Vagina (tissue), 2 donors: ENCODE measurements around the gene UST. TPM values are rescaled to one million over a fixed set of nuclear protein-coding genes. Genes with fewer than 3 reads are reported as not detected.

Source experiments
- DNase-seq, 2 donors: peaks; one replicate each; pipeline ENCODE4 v3.0.0-alpha.2; 2017; ENCODE audit errors: extremely low spot score in 2 of 2
- H3K27ac ChIP-seq: fragments of 200-600 bp; sonication (generic); one replicate; pipeline ENCODE4 v1.5.1; 2019
- H3K27me3 ChIP-seq: fragments of 200-600 bp; sonication (generic); one replicate; pipeline ENCODE4 v1.5.1; 2019
- H3K36me3 ChIP-seq, 2 donors: fragments of 200-600 bp; sonication (generic); one replicate each; pipeline ENCODE4 v1.5.1; 2017 to 2019
- H3K4me1 ChIP-seq: fragments of 200-600 bp; sonication (generic); one replicate; pipeline ENCODE4 v1.5.1; 2019
- H3K4me3 ChIP-seq, 2 donors: fragments of 200-600 bp; sonication (generic); 1 replicate in 1 of 2; 2 replicates in 1 of 2; pipeline ENCODE4 v1.5.1; 2016 to 2019
- H3K9me3 ChIP-seq: fragments of 200-600 bp; sonication (generic); one replicate; pipeline ENCODE4 v1.5.1; 2019
- POLR2A ChIP-seq, 2 donors: fragments of 450-650 bp; IDR thresholded peaks; one replicate each; pipeline ENCODE4 v1.6.1; 2017; ENCODE audit warnings: antibody characterized with exemption in 2 of 2, mild to moderate bottlenecking in 2 of 2, moderate library complexity in 2 of 2
- POLR2AphosphoS5 ChIP-seq, 2 donors: sonication (generic); formaldehyde crosslinking; IDR thresholded peaks; one replicate each; pipeline ENCODE4 v1.9.0; 2017; ENCODE audit warnings: antibody characterized with exemption in 2 of 2, mild to moderate bottlenecking in 2 of 2, low read depth in 1 of 2; ENCODE audit not compliant: insufficient read depth in 1 of 2
- intact Hi-C: fragments of 100-400 bp; cut with DNase I; formaldehyde crosslinking; loops from one replicate; pipeline ENCODE4 v1.15.1; 2023
- total RNA-seq: library from RNA; depleted of rRNA; stranded (reverse); fragments of >200 nt; gene quantifications from one replicate; pipeline ENCODE4 v1.2.3, GENCODE V29; 2016
- TF ChIP-seq, protein P1 (sequence below), 3 experiments: fragments of 450-650 bp in 2 of 3; fragments of 200-600 bp in 1 of 3; sonication (generic) in 1 of 3; IDR thresholded peaks; one replicate each; pipeline ENCODE4 v1.5.1; 2017 to 2019; ENCODE audit warnings: antibody characterized with exemption in 3 of 3, mild to moderate bottlenecking in 2 of 3, moderate library complexity in 2 of 3

The UST gene
- total RNA-seq, 1 donor from 2014 or later = 14.2 TPM

DNA sequence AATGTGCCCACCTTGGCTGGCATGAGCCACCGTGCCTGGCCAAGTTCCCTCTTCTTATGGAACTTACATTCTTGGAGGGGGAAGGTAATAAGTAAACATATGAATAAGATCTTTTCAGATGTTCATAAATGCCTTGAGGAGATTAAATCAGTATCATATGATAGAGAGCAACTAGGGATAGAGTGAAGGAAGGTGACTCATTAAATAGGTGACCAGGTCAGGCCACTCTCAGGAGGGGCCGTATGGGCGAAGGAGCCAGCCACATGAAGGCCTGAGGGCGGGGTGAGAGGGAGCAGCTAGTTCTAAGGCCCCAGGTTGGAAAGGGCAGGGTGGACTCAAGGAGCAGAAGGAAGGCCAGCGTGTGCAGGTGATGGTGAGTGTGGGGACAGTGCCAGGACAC lies 91.1 kb downstream of the UST start:
- H3K36me3 ChIP-seq = no peaks in the 10 kb centered on the region
- intact Hi-C loops = no loop called here
- H3K4me3 ChIP-seq = no peak overlapping the region
- no peaks in the 10 kb centered on the region for H3K27me3 ChIP-seq
- peaks cover 12% of the 10 kb centered on the region for H3K4me1 ChIP-seq
- no peaks in the 10 kb centered on the region for H3K9me3 ChIP-seq
- no peak overlapping the region for H3K27ac ChIP-seq
- TF ChIP-seq POLR2A (IDR thresholded peaks at IDR 0.05) (no peak), POLR2AphosphoS5 (IDR thresholded peaks at IDR 0.05; ENCODE audit: insufficient read depth in 1 of 2, low read depth in 1 of 2) (no peak)
- DNase-seq = no peak

DNA sequence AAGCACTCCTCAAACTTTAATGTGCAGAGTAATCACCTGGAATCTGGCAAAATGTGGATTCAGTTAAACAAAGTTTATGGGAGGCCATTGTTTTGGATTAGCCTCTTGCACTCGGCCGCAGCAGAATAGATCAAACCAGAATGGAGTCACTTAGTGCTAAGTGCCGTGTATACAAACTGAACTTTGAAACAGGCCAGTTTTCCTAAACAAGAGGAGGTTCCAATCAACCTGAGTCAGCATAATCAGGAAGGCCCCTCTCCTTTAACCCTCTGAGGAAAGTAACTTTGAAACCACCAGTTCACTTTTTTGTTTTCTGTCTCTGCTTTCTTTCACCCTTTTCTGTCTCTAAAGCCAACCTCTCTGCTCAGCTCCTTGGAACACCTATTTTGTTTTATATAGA lies 92.2 kb downstream of the UST start:
- DNase-seq = no peak
- no peak overlapping the region for H3K4me3 ChIP-seq
- TF ChIP-seq POLR2A (IDR thresholded peaks at IDR 0.05) = no peak
- TF ChIP-seq, protein P1, sequence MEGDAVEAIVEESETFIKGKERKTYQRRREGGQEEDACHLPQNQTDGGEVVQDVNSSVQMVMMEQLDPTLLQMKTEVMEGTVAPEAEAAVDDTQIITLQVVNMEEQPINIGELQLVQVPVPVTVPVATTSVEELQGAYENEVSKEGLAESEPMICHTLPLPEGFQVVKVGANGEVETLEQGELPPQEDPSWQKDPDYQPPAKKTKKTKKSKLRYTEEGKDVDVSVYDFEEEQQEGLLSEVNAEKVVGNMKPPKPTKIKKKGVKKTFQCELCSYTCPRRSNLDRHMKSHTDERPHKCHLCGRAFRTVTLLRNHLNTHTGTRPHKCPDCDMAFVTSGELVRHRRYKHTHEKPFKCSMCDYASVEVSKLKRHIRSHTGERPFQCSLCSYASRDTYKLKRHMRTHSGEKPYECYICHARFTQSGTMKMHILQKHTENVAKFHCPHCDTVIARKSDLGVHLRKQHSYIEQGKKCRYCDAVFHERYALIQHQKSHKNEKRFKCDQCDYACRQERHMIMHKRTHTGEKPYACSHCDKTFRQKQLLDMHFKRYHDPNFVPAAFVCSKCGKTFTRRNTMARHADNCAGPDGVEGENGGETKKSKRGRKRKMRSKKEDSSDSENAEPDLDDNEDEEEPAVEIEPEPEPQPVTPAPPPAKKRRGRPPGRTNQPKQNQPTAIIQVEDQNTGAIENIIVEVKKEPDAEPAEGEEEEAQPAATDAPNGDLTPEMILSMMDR (IDR thresholded peaks at IDR 0.05) = no peak
- no peak for TF ChIP-seq POLR2AphosphoS5 (IDR thresholded peaks at IDR 0.05; ENCODE audit: insufficient read depth in 1 of 2, low read depth in 1 of 2)
- no peak overlapping the region for H3K27ac ChIP-seq
- H3K4me1 ChIP-seq = peaks cover 12% of the 10 kb centered on the region
- H3K9me3 ChIP-seq = no peaks in the 10 kb centered on the region
- intact Hi-C loops = no loop called here
- H3K27me3 ChIP-seq = no peaks in the 10 kb centered on the region
- no peaks in the 10 kb centered on the region for H3K36me3 ChIP-seq

DNA sequence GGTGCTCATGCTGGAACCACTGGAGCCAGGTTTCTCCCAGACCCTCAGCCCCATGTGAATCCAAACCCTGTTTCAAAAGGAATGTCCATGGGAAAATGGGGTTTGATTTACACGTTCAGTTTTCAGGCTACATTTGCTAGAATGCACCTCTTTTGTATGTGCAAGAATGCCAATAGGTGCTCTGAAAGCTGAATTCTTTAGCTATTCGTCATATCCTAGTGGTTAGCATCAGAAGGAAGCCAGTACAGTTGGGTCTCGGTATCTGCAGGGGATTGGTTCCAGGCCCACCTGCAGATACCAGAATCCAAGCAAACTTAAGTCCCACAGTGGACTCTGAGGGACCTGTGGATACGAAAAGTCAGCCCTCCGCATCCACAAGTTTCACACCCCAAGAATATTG lies 93.4 kb downstream of the UST start:
- Histone ChIP-seq H3K36me3 (no peaks in the 10 kb centered on the region), H3K4me1 (peaks cover 11% of the 10 kb centered on the region), H3K9me3 (no peaks in the 10 kb centered on the region), H3K27ac (no peak overlapping the region), H3K4me3 (no peak overlapping the region), H3K27me3 (no peaks in the 10 kb centered on the region)
- intact Hi-C loops = no loop called here
- TF ChIP-seq POLR2AphosphoS5 (IDR thresholded peaks at IDR 0.05; ENCODE audit: insufficient read depth in 1 of 2, low read depth in 1 of 2) (no peak), POLR2A (IDR thresholded peaks at IDR 0.05) (no peak)
- TF ChIP-seq, protein P1 (IDR thresholded peaks at IDR 0.05) = no peak
- DNase-seq = no peak

DNA sequence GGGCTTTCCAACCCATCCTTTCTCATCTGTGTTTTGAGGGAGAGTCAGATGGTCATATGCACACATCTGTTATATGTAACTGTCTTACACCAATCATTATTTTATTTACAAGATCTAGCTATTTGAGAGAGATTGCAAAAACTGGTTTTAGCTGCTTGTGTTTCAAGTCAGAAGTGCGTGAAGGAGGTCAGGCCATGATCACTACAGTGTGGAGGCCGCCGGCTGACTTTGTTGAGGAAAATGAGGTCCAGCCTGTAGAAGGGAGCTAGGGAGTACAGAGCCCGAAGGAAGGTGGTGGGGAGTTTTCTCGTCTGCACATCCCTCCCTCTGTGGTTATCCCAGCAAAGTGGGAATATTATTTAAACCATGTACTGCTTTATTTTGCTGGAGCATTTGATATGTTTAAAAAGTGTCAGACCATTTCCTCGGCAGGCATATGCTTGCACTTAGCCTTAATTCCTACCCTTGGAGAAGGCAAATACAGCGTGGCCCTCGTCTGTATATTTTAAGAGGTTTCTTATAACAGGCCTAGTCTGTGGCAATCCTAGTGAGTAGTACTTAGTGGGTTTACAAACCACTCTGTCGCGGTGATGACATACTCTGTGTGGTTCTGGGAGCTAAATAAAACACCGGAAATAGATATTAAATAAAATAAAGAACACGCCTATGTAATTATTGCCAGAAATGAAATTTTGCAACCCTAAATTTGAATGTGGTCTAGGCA lies 95.6 kb downstream of the UST start:
- Histone ChIP-seq H3K36me3 (no peaks in the 10 kb centered on the region), H3K9me3 (no peaks in the 10 kb centered on the region), H3K4me3 (no peak overlapping the region), H3K27me3 (no peaks in the 10 kb centered on the region), H3K27ac (no peak overlapping the region), H3K4me1 (peaks cover 10% of the 10 kb centered on the region)
- DNase-seq = no peak
- intact Hi-C loops = no loop called here
- TF ChIP-seq, protein P1 (IDR thresholded peaks at IDR 0.05) = no peak
- TF ChIP-seq POLR2A (IDR thresholded peaks at IDR 0.05) (no peak), POLR2AphosphoS5 (IDR thresholded peaks at IDR 0.05; ENCODE audit: insufficient read depth in 1 of 2, low read depth in 1 of 2) (no peak)

DNA sequence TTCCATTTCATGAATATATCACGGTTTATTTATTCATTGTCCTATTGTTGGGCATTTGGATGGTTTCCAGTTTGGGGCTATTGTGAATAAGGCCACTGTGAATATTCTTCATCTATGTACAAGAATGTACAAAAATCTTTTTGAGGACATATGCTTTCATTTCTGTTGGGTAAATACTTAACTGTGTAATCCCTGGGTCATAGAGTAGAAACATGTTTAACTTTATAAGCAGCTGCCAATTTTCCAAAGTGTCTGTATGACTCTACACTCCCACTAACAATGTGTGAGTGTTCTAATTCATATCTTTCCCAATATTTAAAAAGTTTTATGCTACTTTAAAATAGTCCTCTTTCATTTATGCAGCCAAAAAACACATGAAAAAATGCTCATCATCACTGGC lies 98.6 kb downstream of the UST start:
- H3K36me3 ChIP-seq = no peaks in the 10 kb centered on the region
- intact Hi-C loops = no loop called here
- H3K4me3 ChIP-seq = no peak overlapping the region
- peaks cover 17% of the 10 kb centered on the region for H3K4me1 ChIP-seq
- DNase-seq = no peak
- H3K27me3 ChIP-seq = no peaks in the 10 kb centered on the region
- H3K27ac ChIP-seq = no peak overlapping the region
- no peaks in the 10 kb centered on the region for H3K9me3 ChIP-seq
- TF ChIP-seq POLR2A (IDR thresholded peaks at IDR 0.05) (no peak), POLR2AphosphoS5 (IDR thresholded peaks at IDR 0.05; ENCODE audit: insufficient read depth in 1 of 2, low read depth in 1 of 2) (no peak)
- TF ChIP-seq, protein P1 (IDR thresholded peaks at IDR 0.05) = no peak
